ENCODE results near the gene CXADR. TPM values are rescaled to one million over a fixed set of nuclear protein-coding genes. Genes with fewer than 3 reads are reported as not detected.

CXADR gene
- total and polyA plus RNA-seq, 9 of the 15 experiments (the other 6 are each of a cell fraction or from before 2014, with no cell fraction given): 0.01 to 0.41 (median 0.14) TPM

GRCh38 chr21:17576080-17576835 lies 63.4 kb downstream of the CXADR start:
- FAIRE-seq (no peak), DNase-seq (ENCODE audit: extremely low read depth in 1 of 4, low spot score in 3 of 4) (no peak), ATAC-seq (no peak)
- Histone ChIP-seq H4K20me1 (replicated peaks; ENCODE audit: control insufficient read depth, insufficient read depth, low read length) (no peaks in the 10 kb centered on the region), H3K4me1 (replicated peaks in 1 of 2; ENCODE audit: control insufficient read depth in 2 of 2, insufficient read depth in 2 of 2, low read length in 2 of 2) (no peaks in the 10 kb centered on the region), H3K4me3 (no peak overlapping the region), H3K79me2 (ENCODE audit: control insufficient read depth, insufficient read depth, low read length) (no peaks in the 10 kb centered on the region), H2AFZ (ENCODE audit: low read depth, low read length) (no peak overlapping the region), H3K36me3 (ENCODE audit: control insufficient read depth, insufficient read depth, low read length) (no peaks in the 10 kb centered on the region), H3K27me3 (ENCODE audit: control insufficient read depth in 2 of 2, insufficient read depth in 2 of 2, low read length in 2 of 2) (no peaks in the 10 kb centered on the region; a peak in 2 of 5 replicates), H3K9ac (ENCODE audit: insufficient read depth in 1 of 2, low read depth in 2 of 2, low read length in 2 of 2) (no peak overlapping the region), H3K9me3 (replicated peaks; ENCODE audit: control insufficient read depth, insufficient read depth, low read depth, low read length) (no peaks in the 10 kb centered on the region), H3K27ac (ENCODE audit: extremely low read depth, low read depth, low read length) (no peak overlapping the region), H3K4me2 (ENCODE audit: insufficient read depth, low read length) (no peak overlapping the region), H3K9me1 (ENCODE audit: control insufficient read depth, insufficient read depth, low read length) (no peaks in the 10 kb centered on the region)
- POLR2A ChIA-PET: no interaction called here
- no TSS peak for BruUV-seq (replicated peaks)
- CTCF ChIA-PET (ENCODE audit: low intra/inter-chr PET ratio): no interaction called here
- in situ Hi-C loops (cut with MboI) (no loop called here), intact Hi-C loops (cut with micrococcal nuclease) (no loop called here)
- TF ChIP-seq MAFG (tag; conservative IDR thresholded peaks at IDR 0.05): no peak
- TF ChIP-seq PBX2 (CRISPR knock-in tag; IDR thresholded peaks at IDR 0.05; ENCODE audit: low read depth): no peak
- TF ChIP-seq PBX2 (tag; conservative IDR thresholded peaks at IDR 0.05; ENCODE audit: low read depth): 0 out of 2 replicates have a peak, but pooled peaks have one; percentile 28
- 0% methylated on average over 5 of the region's 5 CpGs for WGBS (ENCODE audit: insufficient coverage, low coverage, missing lambda C conversion rate)

All from K562 (cell line).